HPDE6-E6E7 (cell line): ENCODE measurements around the gene CALHM4.
A peak's percentile ranks its signal among the peaks of the same experiment; 100 is the strongest.

Experiments used
- DNase-seq: peaks from one replicate; pipeline ENCODE4 v3.0.0; 2011; ENCODE audit warnings: missing footprints; ENCODE audit errors: extremely low spot score

CALHM4 gene

DNA sequence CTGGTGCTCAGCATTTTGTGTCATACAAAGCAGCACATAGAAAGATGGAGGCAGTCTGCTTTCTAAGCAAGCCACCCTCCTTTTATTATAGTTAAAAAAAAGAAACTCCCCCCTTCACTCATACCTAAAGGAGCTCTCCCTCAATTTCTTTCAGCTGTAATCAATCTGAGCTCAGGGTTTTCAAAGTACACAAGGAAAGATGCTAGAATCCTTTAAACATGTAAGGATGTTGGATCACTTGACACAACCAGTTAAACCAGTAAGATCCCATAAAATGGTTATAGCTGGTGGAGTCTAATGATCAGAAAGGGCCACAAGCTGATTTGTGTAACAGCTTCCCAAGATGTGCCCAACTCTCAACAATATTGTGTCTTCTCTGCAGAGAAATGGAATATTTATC lies at the start of gene CALHM4:
Gene CALHM4 (plus strand): TSS at position 301 of the 400 bp plus-strand sequence. CDS start 43 bp downstream, at position 344.
- no peak for DNase-seq

DNA sequence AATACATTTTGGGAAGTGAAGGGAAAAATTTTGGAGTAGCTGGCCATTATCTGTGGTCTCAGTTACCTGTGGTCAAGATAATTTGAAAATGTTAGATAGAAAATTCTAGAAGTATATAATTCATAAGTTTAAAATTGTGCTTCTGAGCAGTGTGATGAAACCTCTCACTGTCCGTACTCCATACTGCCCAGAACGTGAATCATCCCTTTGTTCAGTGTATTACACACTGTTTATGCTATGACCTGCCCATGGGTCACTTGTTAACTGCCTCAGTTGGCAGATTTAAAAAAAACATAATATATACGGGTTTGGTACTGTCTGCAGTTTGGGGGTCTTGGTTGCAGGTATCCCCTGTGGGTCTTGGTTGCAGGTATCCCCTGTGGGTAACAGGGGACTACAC lies 46.2 kb upstream of the CALHM4 start:
- DNase-seq, result no peak

DNA sequence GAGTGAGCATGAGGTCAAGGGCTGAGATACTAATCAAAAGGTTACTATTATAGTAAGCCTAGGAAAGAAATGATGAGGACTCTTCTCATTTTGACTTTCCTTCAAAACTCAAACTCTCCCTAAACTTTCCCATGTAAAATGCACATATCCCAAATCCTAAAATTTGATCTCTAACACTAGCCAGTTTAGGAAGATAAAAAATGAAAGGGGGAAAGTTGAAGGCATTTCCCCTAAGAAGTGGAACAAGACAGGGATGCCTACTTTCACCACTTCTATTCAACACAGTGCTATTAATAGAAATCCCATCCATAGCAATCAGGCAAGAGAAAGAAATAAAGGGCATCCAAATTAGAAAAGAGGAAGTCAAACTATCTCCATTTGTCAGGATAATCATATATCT lies 45.0 kb upstream of the CALHM4 start:
- DNase-seq, result no peak

DNA sequence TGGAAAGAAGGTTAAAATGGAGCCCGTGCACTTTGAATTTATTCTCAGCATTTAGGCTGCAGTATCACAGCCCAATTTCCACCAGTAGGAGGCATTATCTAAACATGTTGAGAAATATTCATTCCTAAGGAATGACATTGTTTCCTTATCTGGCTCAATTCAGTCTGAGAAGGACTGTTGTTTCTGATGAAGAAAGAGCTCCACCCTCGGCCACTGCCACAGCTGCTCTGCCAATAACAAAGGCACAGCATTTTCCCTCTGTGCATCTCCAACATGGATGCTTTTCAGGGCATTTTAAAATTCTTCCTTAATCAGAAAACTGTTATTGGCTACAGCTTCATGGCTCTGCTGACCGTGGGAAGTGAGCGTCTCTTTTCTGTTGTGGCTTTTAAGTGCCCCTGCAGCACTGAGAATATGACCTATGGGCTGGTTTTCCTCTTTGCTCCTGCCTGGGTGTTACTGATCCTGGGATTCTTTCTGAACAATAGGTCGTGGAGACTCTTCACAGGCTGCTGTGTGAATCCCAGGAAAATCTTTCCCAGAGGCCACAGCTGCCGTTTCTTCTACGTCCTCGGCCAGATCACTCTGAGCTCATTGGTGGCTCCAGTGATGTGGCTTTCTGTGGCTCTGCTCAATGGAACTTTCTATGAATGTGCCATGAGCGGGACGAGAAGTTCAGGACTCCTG lies 42.0 kb upstream of the CALHM4 start, which contains the start of gene CALHM5:
Gene CALHM5 (plus strand): TSS at position 216 of the 687 bp plus-strand sequence. CDS start 58 bp downstream, at position 274.
- peak; percentile 43 for DNase-seq

DNA sequence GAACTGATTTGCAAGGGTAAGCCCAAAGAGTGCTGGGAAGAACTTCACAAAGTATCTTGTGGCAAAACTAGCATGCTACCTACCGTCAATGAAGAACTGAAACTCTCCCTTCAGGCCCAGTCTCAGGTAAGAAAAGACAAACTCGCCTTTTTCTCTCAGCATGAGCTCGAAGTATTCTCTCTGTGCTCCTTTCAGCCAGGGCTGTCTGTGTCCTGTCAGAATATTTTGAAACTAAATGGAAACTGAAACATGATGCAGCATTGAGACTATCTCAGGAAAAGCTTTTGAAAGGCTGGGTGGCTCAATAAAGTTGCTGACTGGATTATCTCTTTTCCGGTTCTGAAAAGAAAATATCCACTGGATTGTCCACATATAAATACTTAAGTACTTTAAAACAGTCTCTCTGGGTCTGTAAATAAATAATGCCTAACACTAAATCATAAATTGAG lies 41.4 kb upstream of the CALHM4 start:
- DNase-seq, result no peak

DNA sequence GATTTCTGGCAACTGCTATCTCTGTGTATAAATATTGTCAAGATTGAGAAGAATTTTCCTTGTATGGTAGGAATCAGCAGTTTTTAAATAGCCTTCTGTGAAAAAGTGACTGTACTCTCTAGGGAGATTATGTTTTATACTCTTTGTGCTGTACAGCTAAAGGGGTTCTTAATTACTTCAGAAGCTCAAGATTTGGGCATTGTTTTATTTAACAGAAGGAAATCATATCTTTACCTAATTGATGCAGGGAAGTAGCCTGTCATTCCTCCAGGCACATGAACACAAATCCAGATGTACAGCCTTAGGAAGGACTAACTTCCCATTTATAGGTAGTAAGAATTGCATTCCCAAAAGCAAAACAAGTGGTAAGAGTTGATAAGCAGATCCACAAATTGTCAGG lies 40.8 kb upstream of the CALHM4 start:
- no peak for DNase-seq

DNA sequence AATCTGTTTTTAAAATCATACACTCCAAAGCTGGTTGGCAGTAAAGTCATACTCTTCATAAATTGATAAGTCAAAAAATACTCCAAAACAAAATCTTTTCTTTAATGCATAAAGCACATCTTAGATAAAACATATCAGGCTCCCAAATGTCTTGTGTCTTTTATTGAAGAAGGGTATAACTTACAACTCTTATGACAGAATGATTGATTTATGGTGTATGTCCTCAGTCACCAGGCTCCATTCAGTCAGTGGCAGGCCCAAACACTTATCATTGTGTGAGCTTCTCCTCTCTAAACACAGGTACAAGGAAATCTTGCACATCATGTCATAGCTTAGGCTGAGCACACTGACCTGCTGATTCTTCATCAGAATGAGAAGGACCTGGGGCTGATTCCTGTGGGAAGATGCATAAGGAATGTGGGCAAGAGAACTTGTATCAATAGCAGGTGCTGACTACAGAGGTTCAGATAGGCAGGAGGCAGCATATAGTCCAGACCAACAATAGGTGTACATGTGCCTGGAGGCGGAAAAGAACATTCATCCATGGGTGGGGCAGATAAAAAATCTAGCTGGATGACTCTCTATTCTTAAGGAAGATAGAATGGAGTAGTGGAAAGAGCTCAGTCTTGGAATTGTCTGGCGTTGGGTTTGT lies 40.2 kb upstream of the CALHM4 start:
- no peak for DNase-seq

DNA sequence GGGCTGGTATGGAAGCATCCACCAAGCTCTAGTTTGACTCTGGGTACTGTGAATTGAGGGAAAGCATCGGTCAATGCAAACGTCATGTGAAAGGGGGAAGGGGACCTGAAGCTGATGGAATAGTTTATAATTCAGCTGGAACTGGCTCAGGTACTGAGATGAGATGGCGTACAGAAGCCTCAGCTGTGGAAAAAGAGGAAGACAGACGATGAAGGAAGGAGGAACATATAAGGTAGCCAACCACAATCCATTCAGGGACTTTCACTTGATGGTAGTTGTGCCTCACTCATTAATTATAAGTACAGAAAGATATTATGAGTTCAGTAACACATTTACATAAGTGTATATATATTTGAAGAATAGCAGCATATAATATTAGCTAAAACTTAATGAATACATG lies 39.4 kb upstream of the CALHM4 start:
- DNase-seq, result no peak

GRCh38 chr6:116515141-116515540 lies 38.4 kb upstream of the CALHM4 start:
- DNase-seq, result no peak

DNA sequence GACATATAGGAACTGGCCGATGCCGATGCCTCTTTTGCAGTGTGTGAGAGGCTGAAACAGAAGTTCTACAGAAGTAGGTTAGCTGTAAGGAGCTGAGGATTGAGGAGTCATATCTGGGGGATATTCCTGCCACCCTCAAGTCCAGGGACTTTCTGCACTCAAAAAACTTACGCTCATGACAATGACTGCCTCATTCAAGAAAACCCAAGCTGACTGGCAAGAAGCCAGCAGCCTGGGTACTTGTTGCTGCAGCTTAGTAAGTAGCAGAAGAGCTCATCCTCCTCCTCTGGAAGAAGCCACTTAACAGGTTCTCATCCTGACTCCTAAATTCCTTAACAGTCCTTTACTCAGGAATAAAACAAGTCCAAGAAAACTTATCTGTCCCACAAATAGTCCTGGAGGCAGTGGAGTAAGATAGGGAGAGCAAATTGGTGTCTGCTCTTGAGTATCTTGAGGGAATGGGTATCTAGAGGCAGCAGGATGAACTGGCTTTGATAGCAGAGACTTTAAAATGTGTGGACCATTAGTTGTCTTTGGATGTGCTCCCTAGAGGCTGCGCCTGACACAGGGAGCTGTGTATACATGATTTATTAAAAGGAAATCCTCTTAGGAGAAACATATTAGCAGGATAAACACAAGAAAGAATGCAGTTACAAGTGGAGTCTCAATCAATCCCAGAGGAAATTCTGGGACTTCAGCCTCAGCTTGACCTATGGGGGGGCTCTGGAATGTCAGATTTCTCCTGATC lies 34.8 kb upstream of the CALHM4 start:
- no peak for DNase-seq

GRCh38 chr6:116522896-116523295 lies 30.7 kb upstream of the CALHM4 start:
- DNase-seq, result no peak

GRCh38 chr6:116524236-116524635 lies 29.3 kb upstream of the CALHM4 start:
- DNase-seq, result no peak

DNA sequence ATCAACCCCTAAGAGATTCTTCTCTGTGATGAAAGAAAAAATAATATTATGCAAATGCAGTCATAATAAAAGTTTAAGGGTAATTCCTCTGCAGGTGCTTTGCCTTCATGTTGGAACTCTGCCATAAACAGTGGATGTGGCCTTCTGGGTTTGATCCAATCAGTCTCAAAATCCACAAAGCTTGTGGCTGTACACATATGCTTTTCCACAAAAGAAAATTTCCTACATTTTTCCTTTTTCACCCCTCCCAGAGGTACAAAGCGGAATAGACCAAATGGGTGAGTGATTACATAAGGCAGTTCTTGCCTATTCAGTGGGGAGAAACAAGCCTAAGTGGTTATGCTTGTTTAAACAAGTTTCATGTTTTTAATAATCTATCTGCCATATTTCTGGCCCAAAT lies 25.4 kb upstream of the CALHM4 start:
- no peak for DNase-seq

GRCh38 chr6:116528780-116529179 lies 24.8 kb upstream of the CALHM4 start:
- no peak for DNase-seq

DNA sequence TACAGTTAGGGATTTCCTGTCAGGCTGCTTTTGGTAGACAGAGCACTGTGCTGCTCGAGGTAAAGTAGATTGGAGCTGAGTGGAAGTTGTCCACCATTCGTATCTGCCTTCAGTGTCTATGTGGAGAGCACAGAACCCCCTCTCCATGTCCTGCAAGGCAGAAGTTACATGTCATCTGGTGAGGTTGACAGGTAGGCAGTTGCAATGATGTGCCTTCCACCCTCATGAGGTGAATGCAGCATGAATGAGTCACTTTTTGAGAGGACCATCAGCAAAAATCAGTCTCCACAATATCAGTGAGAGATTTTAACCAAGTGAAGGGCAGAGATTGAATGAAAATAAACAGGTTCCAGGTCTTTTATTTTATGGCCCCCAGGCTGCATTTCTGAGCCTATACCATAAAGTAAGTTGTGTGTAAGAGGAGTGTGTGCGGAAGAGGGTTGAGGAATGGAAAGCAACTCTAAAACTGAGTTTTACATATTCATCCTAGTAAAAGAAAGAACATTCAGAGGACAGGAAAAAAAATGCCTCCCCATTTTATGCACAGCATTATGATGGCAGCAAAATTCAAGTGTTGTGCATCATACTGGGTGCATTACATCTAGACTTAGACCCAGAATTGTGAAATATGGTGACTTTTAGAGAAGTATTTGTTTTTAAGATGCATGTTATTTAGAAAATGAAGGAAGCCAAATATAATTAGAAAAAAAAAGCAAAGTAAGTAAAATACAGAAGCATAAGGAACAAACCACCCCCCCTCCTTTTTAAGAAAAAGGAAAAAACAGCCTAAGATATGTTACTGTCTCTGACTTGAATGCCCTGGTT lies 23.9 kb upstream of the CALHM4 start:
- DNase-seq, result no peak

GRCh38 chr6:116530436-116530835 lies 23.1 kb upstream of the CALHM4 start:
- no peak for DNase-seq

DNA sequence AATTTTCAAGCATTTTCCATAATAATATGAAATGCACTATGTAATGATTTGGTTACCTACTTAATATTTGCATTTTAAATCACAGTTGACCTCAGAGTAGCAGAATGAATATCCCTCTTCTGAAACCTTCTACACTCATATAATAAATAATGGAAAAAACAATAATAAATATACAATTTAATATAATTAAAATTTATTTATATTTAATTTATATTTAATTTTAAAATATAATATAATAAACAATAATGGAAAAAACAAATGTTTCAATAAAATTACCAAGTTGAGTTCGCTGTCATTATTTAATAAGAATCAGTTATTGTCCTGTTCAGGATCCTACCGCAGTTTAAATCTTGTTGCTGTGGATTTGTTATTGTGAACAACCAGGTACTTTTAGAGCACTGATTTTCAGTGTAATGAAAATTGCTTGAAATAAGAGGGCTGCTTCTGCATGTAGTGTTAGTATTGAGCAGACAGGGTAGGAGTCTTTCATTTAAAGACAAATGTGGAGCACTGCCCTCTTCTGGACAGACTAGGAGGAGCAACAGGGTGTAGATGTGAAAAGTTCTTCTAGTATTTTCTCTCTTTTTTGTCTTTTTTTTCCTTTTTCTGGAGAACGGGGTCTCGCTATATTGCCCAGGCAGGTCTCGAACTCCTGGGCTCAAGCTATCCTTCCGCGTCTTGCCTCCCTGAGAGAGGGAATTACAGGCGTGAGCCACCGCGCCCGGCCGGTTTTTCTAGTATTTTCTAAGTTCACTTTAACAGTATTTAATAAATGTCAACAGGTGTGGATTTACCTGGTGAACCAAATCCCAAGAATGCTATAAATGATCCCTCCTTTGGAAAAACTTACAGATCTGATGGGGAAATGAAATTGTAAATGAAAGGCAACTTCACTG lies 21.6 kb upstream of the CALHM4 start:
- peak; percentile 44 for DNase-seq

GRCh38 chr6:116533233-116533957 lies 20.2 kb upstream of the CALHM4 start:
- no peak for DNase-seq

DNA sequence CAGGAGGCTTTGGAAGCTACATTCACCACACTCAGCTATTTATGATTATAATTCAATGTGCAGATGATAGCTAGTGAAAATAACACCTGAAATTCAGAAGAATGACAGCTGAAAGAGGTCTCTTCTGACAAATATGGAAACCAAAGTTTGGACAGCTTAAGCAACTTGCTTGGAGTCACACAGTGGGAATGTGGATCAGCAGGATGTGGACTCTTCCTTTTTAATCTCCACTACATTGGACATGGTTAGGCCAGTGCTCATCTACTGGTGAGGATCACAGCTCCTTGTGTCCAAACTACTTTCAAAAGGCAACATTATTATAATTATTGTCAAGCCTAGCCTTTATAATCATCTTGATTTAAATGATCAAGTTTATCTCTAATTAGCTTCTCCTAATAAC lies 18.4 kb upstream of the CALHM4 start:
- DNase-seq, result no peak

GRCh38 chr6:116536216-116536621 lies 17.3 kb upstream of the CALHM4 start:
- DNase-seq, result peak; percentile 50
